ENCODE results near the gene ANKRD13B.

DNA sequence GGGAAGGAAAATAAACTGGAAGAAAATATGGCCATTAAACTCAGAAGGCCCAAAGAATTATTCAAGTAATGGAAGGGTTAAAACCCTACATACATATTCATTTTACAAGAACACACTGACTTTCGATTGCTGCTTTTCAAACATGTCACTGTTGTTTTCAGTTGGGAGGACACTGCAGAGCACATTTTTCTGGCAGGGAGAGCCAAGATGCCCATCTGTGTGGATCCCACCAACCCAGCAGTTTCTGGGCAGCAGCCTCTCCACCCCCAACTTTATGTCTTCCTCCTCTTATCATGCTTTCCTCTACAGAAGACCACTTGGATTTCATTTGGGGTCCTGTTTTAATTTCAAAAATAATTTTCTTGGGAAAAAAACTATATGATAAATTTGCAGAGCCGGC, 36.9 kb downstream of the ANKRD13B start:
- TF ChIP-seq, protein P1, sequence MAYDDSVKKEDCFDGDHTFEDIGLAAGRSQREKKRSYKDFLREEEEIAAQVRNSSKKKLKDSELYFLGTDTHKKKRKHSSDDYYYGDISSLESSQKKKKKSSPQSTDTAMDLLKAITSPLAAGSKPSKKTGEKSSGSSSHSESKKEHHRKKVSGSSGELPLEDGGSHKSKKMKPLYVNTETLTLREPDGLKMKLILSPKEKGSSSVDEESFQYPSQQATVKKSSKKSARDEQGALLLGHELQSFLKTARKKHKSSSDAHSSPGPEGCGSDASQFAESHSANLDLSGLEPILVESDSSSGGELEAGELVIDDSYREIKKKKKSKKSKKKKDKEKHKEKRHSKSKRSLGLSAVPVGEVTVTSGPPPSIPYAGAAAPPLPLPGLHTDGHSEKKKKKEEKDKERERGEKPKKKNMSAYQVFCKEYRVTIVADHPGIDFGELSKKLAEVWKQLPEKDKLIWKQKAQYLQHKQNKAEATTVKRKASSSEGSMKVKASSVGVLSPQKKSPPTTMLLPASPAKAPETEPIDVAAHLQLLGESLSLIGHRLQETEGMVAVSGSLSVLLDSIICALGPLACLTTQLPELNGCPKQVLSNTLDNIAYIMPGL (CRISPR knock-in tag; IDR thresholded peaks at IDR 0.05), result no peak
- TF ChIP-seq, protein P2, sequence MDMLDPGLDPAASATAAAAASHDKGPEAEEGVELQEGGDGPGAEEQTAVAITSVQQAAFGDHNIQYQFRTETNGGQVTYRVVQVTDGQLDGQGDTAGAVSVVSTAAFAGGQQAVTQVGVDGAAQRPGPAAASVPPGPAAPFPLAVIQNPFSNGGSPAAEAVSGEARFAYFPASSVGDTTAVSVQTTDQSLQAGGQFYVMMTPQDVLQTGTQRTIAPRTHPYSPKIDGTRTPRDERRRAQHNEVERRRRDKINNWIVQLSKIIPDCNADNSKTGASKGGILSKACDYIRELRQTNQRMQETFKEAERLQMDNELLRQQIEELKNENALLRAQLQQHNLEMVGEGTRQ (CRISPR knock-in tag; IDR thresholded peaks at IDR 0.05), result no peak
- no peak for TF ChIP-seq NR3C1 (CRISPR knock-in tag; conservative IDR thresholded peaks at IDR 0.05; ENCODE audit: low read depth)
- TF ChIP-seq JUN (CRISPR knock-in tag; IDR thresholded peaks at IDR 0.05), result no peak
- TF ChIP-seq, protein P3, sequence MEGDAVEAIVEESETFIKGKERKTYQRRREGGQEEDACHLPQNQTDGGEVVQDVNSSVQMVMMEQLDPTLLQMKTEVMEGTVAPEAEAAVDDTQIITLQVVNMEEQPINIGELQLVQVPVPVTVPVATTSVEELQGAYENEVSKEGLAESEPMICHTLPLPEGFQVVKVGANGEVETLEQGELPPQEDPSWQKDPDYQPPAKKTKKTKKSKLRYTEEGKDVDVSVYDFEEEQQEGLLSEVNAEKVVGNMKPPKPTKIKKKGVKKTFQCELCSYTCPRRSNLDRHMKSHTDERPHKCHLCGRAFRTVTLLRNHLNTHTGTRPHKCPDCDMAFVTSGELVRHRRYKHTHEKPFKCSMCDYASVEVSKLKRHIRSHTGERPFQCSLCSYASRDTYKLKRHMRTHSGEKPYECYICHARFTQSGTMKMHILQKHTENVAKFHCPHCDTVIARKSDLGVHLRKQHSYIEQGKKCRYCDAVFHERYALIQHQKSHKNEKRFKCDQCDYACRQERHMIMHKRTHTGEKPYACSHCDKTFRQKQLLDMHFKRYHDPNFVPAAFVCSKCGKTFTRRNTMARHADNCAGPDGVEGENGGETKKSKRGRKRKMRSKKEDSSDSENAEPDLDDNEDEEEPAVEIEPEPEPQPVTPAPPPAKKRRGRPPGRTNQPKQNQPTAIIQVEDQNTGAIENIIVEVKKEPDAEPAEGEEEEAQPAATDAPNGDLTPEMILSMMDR (IDR thresholded peaks at IDR 0.05), result no peak
- TF ChIP-seq ZBTB21 (CRISPR knock-in tag; IDR thresholded peaks at IDR 0.05; ENCODE audit: borderline replicate concordance), result no peak
- TF ChIP-seq, protein P4, sequence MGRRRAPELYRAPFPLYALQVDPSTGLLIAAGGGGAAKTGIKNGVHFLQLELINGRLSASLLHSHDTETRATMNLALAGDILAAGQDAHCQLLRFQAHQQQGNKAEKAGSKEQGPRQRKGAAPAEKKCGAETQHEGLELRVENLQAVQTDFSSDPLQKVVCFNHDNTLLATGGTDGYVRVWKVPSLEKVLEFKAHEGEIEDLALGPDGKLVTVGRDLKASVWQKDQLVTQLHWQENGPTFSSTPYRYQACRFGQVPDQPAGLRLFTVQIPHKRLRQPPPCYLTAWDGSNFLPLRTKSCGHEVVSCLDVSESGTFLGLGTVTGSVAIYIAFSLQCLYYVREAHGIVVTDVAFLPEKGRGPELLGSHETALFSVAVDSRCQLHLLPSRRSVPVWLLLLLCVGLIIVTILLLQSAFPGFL (CRISPR knock-in tag; IDR thresholded peaks at IDR 0.05; ENCODE audit: borderline replicate concordance), result no peak
- TF ChIP-seq TP53 (CRISPR knock-in tag; IDR thresholded peaks at IDR 0.05), result no peak
- no peak for TF ChIP-seq ZNF232 (CRISPR knock-in tag; IDR thresholded peaks at IDR 0.05)

All from WTC11 (cell line).